Stimulated activated effector memory CD8-positive, alpha-beta T cell treated with anti-CD3 and anti-CD28 coated beads, Interleukin-12 subunit alpha, Interleukin-12 subunit beta, amount 100 ng/mL, for 72 hours (primary cell): Measurements from ENCODE around the gene NEURL1.

Experiments used
- ATAC-seq: fragments of 150-1000 bp; cut with Tn5 transposase; 2 replicates; pipeline ENCODE4 v1.10.0; 2021
- DNase-seq, 2 donors: peaks; one replicate each; pipeline ENCODE4 v3.0.0; 2021 to 2022; ENCODE audit warnings: low spot score in 2 of 2
- H3K27ac Mint-ChIP-seq: one replicate; pipeline ENCODE4 v1.8.0; 2022; ENCODE audit warnings: mild to moderate bottlenecking, mixed read lengths
- H3K36me3 Mint-ChIP-seq: one replicate; pipeline ENCODE4 v1.8.0; 2022; ENCODE audit warnings: mild to moderate bottlenecking, mixed read lengths
- H3K4me1 Mint-ChIP-seq: one replicate; pipeline ENCODE4 v1.8.0; 2022; ENCODE audit warnings: mixed read lengths
- H3K4me3 Mint-ChIP-seq: one replicate; pipeline ENCODE4 v1.8.0; 2022; ENCODE audit warnings: mild to moderate bottlenecking, mixed read lengths
- H3K9me3 Mint-ChIP-seq: one replicate; pipeline ENCODE4 v1.8.0; 2022; ENCODE audit warnings: mixed read lengths

Gene NEURL1

GRCh38 chr10:103580011-103580410 lies 86.5 kb downstream of the NEURL1 start:
- H3K9me3 Mint-ChIP-seq: no peaks in the 10 kb centered on the region

GRCh38 chr10:103580430-103580829 lies 86.9 kb downstream of the NEURL1 start:
- DNase-seq: no peak
- Mint-ChIP-seq H3K9me3 (no peaks in the 10 kb centered on the region), H3K27ac (no peak overlapping the region), H3K4me3 (no peak overlapping the region), H3K4me1 (peaks cover 5% of the 10 kb centered on the region), H3K36me3 (no peaks in the 10 kb centered on the region)
- no peak for ATAC-seq

More at GRCh38 chr10:103580011-103580410, 86.5 kb downstream of the NEURL1 start:
- DNase-seq (no peak), ATAC-seq (no peak)
- Mint-ChIP-seq H3K4me3 (no peak overlapping the region), H3K36me3 (no peaks in the 10 kb centered on the region), H3K4me1 (peaks cover 5% of the 10 kb centered on the region), H3K27ac (no peak overlapping the region)

- ATAC-seq (no peak), DNase-seq (no peak)
- H3K27ac Mint-ChIP-seq: no peak overlapping the region
- no peaks in the 10 kb centered on the region for H3K36me3 Mint-ChIP-seq
- no peak overlapping the region for H3K4me3 Mint-ChIP-seq
- peaks cover 5% of the 10 kb centered on the region for H3K4me1 Mint-ChIP-seq
- H3K9me3 Mint-ChIP-seq: no peaks in the 10 kb centered on the region
Measured at GRCh38 chr10:103581499-103581898, 88.0 kb downstream of the NEURL1 start.

DNA sequence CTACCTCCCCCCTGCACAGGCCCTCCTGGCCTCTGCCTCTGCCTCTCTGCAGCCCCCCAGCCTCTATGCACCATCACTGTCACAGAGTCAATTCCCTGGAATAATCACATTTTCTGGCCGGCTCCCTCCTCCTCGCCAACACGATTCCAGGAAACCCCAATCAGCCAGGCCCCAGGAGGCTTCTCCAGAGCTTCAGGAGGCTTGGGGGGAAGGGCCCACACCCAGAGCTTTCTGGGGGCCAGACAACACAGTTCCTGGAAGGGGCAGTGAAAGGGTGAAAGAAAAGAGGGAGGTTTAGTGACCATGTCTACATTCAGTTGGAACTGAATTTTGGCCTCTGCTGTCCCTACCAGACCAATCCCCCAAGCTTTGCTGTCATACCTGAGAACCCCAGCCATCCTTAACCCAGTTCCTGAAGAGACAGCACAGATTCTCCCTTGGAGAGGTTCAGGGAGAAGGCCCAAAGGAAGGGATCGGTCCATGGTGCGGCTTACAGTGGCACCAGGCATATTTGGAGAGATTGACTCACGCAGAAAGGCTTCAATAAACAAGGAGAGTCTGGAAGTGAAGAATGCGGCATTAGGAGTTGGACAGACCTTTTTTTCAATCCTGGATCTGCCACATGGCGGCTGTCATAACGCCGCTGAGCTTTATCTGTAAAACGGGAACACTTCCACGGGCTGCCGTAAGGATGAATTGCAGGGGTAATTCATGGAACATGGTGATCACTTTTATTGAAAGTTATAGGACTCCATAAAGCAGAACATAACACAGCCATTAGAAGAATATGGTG lies 89.0 kb downstream of the NEURL1 start:
- Mint-ChIP-seq H3K4me3 (peak overlapping the region; percentile 0), H3K9me3 (no peaks in the 10 kb centered on the region), H3K27ac (no peak overlapping the region), H3K36me3 (no peaks in the 10 kb centered on the region), H3K4me1 (peaks cover 5% of the 10 kb centered on the region)
- ATAC-seq (no peak), DNase-seq (no peak)

- H3K4me1 Mint-ChIP-seq: peaks cover 9% of the 10 kb centered on the region
- peak overlapping the region; percentile 55 for H3K27ac Mint-ChIP-seq
- peaks cover 6% of the 10 kb centered on the region for H3K36me3 Mint-ChIP-seq
- H3K4me3 Mint-ChIP-seq: peak overlapping the region; percentile 72
- DNase-seq (no peak), ATAC-seq (no peak)
- no peaks in the 10 kb centered on the region for H3K9me3 Mint-ChIP-seq
Measured at GRCh38 chr10:103583871-103584215, 90.3 kb downstream of the NEURL1 start.

DNA sequence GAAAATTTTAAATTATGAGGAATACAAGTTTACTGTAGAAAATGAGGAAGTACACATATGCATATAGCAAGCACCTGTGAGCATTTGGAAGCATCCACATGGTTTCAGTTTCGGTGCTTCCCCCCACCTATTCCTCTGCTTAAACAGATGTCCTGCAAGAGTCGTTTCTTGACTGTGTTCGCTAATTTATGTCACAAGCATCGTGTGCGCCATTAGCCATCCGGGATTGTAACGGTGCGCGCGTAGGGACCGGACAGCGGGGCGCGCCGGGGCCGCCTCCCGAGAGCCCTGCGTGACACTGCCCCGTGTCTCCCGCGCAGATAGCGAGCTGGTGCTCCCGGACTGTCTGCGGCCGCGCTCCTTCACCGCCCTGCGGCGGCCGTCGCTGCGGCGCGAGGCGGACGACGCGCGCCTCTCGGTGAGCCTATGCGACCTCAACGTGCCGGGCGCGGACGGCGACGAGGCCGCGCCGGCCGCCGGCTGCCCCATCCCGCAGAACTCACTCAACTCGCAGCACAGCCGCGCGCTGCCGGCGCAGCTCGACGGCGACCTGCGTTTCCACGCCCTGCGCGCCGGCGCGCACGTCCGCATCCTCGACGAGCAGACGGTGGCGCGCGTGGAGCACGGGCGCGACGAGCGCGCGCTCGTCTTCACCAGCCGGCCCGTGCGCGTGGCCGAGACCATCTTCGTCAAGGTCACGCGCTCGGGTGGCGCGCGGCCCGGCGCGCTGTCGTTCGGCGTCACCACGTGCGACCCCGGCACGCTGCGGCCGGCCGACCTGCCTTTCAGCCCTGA lies 90.9 kb downstream of the NEURL1 start:
- peak overlapping the region; percentile 72 for H3K4me3 Mint-ChIP-seq
- H3K9me3 Mint-ChIP-seq: no peaks in the 10 kb centered on the region
- ATAC-seq (peak; percentile 74), DNase-seq (peak; percentile 19 to 56)
- H3K36me3 Mint-ChIP-seq: peaks cover 7% of the 10 kb centered on the region
- H3K27ac Mint-ChIP-seq: peak overlapping the region; percentile 55
- H3K4me1 Mint-ChIP-seq: peaks cover 11% of the 10 kb centered on the region

GRCh38 chr10:103585011-103585405 lies 91.5 kb downstream of the NEURL1 start:
- Mint-ChIP-seq H3K27ac (no peak overlapping the region), H3K4me1 (peaks cover 11% of the 10 kb centered on the region), H3K36me3 (peaks cover 7% of the 10 kb centered on the region), H3K9me3 (no peaks in the 10 kb centered on the region), H3K4me3 (peak overlapping the region; percentile 72)
- DNase-seq: no peak
- no peak for ATAC-seq

DNA sequence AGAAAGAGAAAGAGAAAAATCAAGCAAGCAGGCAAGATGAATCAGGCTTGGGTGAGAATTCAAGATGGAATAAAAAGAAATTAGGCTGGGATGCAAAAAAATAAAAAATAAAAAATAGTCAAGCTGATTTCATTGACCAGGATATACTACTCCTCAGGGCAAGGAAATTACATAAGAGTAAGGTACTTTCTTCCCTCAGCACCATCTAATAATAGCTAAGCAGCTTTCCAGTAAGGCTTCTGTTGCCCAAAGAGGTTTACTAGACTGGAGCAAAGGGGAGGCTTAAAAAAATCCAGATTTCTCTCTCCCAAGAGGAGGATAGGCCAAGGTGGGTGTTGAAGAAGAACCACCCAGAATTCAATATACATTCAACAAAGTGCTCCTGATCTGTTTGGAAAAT lies 93.6 kb downstream of the NEURL1 start:
- Mint-ChIP-seq H3K4me3 (no peak overlapping the region), H3K27ac (no peak overlapping the region), H3K36me3 (peaks cover 7% of the 10 kb centered on the region), H3K4me1 (peaks cover 11% of the 10 kb centered on the region), H3K9me3 (no peaks in the 10 kb centered on the region)
- no peak for DNase-seq
- ATAC-seq: no peak

- DNase-seq (no peak), ATAC-seq (no peak)
- Mint-ChIP-seq H3K9me3 (no peaks in the 10 kb centered on the region), H3K27ac (peak overlapping the region; percentile 68), H3K36me3 (peaks cover 7% of the 10 kb centered on the region), H3K4me1 (peaks cover 6% of the 10 kb centered on the region), H3K4me3 (no peak overlapping the region)
Measured at GRCh38 chr10:103589074-103589630, 95.6 kb downstream of the NEURL1 start.

GRCh38 chr10:103590060-103590459 lies 96.6 kb downstream of the NEURL1 start:
- no peak for ATAC-seq
- DNase-seq: no peak
- H3K4me3 Mint-ChIP-seq: no peak overlapping the region
- H3K9me3 Mint-ChIP-seq: no peaks in the 10 kb centered on the region
- peaks cover 6% of the 10 kb centered on the region for H3K4me1 Mint-ChIP-seq
- no peak overlapping the region for H3K27ac Mint-ChIP-seq
- H3K36me3 Mint-ChIP-seq: peaks cover 7% of the 10 kb centered on the region

DNA sequence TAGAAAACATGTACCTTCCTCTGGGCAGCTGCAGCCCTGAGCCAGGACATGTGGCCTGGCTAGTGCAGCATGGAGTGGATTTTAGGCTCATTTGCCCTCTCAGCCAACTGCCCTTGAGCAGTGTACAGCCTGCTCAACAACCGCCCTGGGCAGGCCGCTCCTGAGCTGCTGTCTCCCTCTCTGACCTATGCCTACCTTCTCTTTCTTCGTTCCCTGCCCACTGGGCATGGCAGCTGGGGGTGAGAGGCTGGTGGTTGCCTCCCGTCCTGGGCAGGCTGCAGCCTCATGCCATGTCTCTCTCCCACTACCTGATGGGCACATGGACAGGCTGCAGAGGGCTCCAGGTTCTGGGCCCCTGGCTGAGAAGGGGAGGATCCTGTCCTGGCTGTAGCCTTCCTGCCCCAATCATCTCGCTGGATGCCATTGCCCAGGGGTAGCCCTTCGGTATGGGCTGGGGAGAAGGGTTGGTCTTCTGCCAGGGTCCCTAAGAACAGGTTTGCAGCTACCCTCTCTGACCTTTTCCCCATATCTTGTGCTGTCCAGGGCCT lies 97.3 kb downstream of the NEURL1 start:
- H3K4me1 Mint-ChIP-seq: peaks cover 6% of the 10 kb centered on the region
- peak overlapping the region; percentile 45 for H3K27ac Mint-ChIP-seq
- H3K4me3 Mint-ChIP-seq: no peak overlapping the region
- ATAC-seq (no peak), DNase-seq (no peak)
- H3K9me3 Mint-ChIP-seq: no peaks in the 10 kb centered on the region
- H3K36me3 Mint-ChIP-seq: peaks cover 7% of the 10 kb centered on the region

DNA sequence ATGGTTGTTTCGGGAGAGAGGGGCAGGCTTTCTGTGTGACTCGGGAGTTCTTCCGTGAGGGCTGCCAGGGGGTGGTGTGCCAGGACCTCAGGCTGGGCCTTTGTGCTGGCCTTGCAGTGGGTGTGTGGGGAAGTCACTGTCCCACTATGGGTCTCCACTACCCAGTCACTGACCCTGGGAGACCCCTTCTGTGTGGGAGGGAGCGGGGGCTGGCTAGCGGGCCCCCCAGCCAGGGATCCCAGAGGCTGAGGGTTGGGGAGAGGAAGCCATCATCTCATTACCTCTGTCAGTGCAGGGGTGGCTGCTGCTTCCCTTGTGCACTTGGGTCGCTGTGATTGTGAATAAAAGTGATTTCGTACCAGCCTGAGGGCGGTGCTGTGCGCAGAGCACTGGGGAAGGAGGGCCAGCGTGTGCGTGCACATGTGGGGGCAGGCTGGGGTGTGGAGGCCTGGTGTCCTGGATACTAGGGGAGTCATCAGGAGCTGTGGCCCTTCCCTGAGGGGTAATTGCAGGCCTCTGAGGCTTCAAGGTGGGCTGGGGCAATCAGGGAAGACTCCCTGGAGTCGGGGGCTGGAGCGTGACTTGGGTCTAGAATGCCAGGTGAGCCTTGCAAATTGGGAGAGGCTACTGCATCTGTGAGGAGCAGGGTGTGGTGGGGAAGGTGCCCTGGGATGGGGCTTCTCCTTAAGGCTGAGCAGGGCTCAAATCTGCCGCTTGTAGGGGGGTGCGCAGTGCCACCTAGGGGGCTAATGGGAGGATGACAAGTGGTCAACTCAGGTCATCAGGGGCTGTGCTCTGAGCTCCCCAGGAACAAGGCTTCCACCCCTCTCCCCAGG lies 98.9 kb downstream of the NEURL1 start:
- Mint-ChIP-seq H3K4me1 (peaks cover 6% of the 10 kb centered on the region), H3K4me3 (no peak overlapping the region), H3K9me3 (no peaks in the 10 kb centered on the region), H3K27ac (no peak overlapping the region), H3K36me3 (peaks cover 7% of the 10 kb centered on the region)
- ATAC-seq (peak; percentile 61), DNase-seq (peak in 1 of 2 donors; percentile 74)

- Mint-ChIP-seq H3K9me3 (no peaks in the 10 kb centered on the region), H3K4me3 (no peak overlapping the region), H3K4me1 (peaks cover 6% of the 10 kb centered on the region), H3K36me3 (peaks cover 7% of the 10 kb centered on the region), H3K27ac (no peak overlapping the region)
- no peak for DNase-seq
- no peak for ATAC-seq
Measured at GRCh38 chr10:103593022-103593570, 99.6 kb downstream of the NEURL1 start.

DNA sequence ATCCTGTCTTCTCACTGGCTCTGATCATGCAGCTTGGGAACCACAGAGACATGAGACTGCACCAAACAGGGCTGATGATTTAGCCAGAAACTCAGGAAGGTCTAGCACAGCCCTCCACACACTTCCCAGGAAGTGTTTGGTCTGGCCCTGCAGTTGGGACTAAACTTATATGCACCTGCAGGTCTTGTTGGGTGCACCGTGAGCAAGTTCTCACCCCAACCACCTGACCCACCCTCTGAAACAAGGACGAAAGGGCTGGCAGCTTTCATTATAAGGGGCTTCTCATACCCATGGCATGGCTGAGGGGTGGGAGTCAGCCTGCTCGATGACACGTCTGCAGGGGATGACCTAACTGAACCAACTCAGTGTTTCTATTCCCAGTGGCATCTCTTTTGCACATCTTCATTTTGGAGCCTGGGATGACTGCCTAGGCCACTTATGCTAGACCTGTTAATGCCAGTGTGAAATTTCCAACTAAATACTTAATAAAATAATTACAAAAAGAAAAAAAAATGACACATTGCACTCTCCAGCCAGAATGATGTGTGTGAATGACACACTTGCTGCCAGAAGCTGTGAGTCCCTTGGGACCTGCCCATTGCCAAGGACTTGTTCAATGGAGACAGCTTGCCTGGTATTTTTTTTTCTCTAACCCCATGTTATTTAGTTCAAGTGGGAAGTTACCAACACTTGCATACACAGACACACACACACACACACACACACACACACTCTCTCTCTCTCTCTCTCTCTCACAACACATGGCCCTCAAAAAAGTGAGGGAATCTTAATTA lies 102.6 kb downstream of the NEURL1 start:
- Mint-ChIP-seq H3K4me3 (no peak overlapping the region), H3K4me1 (no peaks in the 10 kb centered on the region), H3K27ac (no peak overlapping the region), H3K9me3 (no peaks in the 10 kb centered on the region), H3K36me3 (no peaks in the 10 kb centered on the region)
- ATAC-seq (no peak), DNase-seq (no peak)
